ENCODE results near the gene FAM107A.

Gene FAM107A

DNA sequence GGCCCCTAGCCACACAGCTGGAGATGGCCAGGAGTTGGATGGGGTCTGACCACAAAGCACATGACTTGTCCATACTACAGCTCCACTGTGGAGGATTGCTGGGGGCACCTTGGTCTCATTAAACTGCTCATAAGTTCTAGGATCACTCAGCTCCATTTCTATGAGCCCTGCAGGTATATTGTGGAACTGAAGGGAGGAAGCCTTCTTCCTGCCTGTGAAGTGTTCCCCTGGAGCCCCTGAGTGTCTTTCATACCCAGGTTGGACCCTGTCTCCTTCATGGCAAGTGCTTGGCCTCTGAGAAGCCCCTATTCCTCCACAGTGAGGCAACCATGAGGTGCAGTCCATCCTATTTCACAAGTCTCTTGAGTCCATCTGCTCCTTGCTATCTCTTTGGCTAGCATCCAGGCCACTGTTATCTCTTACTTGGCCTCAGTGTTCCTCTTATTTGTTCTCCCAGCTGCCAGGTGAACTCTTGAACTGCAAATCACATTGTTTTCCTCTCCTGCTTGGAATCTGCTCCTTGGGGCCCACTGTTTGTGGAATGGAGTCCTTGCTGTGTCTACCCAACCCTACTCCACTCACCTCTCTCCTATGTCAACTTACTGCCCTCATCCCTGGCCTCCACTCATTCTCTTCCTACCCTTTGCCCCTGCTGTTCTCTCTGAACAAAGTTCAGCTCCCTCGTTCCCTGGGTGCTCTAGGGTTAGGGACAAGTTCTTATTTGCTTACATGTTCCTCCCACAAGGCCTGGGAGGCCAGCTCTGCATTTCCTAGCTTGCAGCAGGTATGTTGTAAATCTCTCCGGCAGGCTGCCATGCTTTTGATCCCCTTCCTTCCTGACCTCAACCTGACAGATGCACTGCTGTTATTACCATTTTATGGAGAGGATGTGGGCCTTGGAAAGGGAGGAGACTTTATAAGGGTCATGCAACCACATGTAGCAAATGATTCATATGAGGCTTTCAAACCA, 41.4 kb downstream of the FAM107A start:
- H3K4me1 ChIP-seq (ENCODE audit: insufficient read depth, low read length, poor library complexity, severe bottlenecking): peaks cover 64% of the 10 kb centered on the region
- no peaks in the 10 kb centered on the region for H3F3A ChIP-seq (ENCODE audit: low read depth)
- no peaks in the 10 kb centered on the region for H3K36me3 ChIP-seq (ENCODE audit: insufficient read depth, low read length)
- H3K27me3 ChIP-seq (ENCODE audit: insufficient read depth, low read length, poor library complexity, severe bottlenecking): no peaks in the 10 kb centered on the region
- H3K4me3 ChIP-seq (ENCODE audit: low read length, poor library complexity, severe bottlenecking): peak overlapping the region; percentile 62
- no peaks in the 10 kb centered on the region for H3K9me3 ChIP-seq (ENCODE audit: insufficient read depth, low read depth, low read length)
- peak overlapping the region; percentile 72 for H3K4me2 ChIP-seq (ENCODE audit: low read depth, low read length, poor library complexity, severe bottlenecking)
- TF ChIP-seq CTCF (conservative IDR thresholded peaks at IDR 0.05; ENCODE audit: low read length): no peak
- TF ChIP-seq EZH2phosphoT487 (IDR thresholded peaks at IDR 0.05; ENCODE audit: borderline replicate concordance): no peak
- no peaks in the 10 kb centered on the region for H3K79me2 ChIP-seq (ENCODE audit: insufficient read depth, low read length)
- peak overlapping the region; percentile 71 for H3K9ac ChIP-seq (ENCODE audit: low read depth, low read length, poor library complexity, severe bottlenecking)
- no peaks in the 10 kb centered on the region for H4K20me1 ChIP-seq (ENCODE audit: insufficient read depth, low read length, poor library complexity, severe bottlenecking)
- no peaks in the 10 kb centered on the region for H3K9me2 ChIP-seq (replicated peaks; ENCODE audit: low read depth, low read length)
- H2AFZ ChIP-seq (ENCODE audit: low read length): no peak overlapping the region

- Histone ChIP-seq H4K20me1 (ENCODE audit: insufficient read depth, low read length, poor library complexity, severe bottlenecking) (no peaks in the 10 kb centered on the region), H3K36me3 (ENCODE audit: insufficient read depth, low read length) (no peaks in the 10 kb centered on the region), H3K9me3 (ENCODE audit: insufficient read depth, low read depth, low read length) (no peaks in the 10 kb centered on the region), H3K9me2 (replicated peaks; ENCODE audit: low read depth, low read length) (no peaks in the 10 kb centered on the region), H3K27me3 (ENCODE audit: insufficient read depth, low read length, poor library complexity, severe bottlenecking) (no peaks in the 10 kb centered on the region), H3K4me2 (ENCODE audit: low read depth, low read length, poor library complexity, severe bottlenecking) (peak overlapping the region; percentile 72), H3K79me2 (ENCODE audit: insufficient read depth, low read length) (no peaks in the 10 kb centered on the region), H2AFZ (ENCODE audit: low read length) (no peak overlapping the region), H3F3A (ENCODE audit: low read depth) (no peaks in the 10 kb centered on the region), H3K9ac (ENCODE audit: low read depth, low read length, poor library complexity, severe bottlenecking) (peak overlapping the region; percentile 71), H3K4me1 (ENCODE audit: insufficient read depth, low read length, poor library complexity, severe bottlenecking) (peaks cover 59% of the 10 kb centered on the region), H3K4me3 (ENCODE audit: low read length, poor library complexity, severe bottlenecking) (peak overlapping the region; percentile 62)
- no peak for TF ChIP-seq CTCF (conservative IDR thresholded peaks at IDR 0.05; ENCODE audit: low read length)
- no peak for TF ChIP-seq EZH2phosphoT487 (IDR thresholded peaks at IDR 0.05; ENCODE audit: borderline replicate concordance)
Observed at GRCh38 chr3:58534592-58535494, 42.3 kb downstream of the FAM107A start.

GRCh38 chr3:58532794-58533220, 44.4 kb downstream of the FAM107A start:
- Histone ChIP-seq H3K4me1 (ENCODE audit: insufficient read depth, low read length, poor library complexity, severe bottlenecking) (peaks cover 48% of the 10 kb centered on the region), H3K9ac (ENCODE audit: low read depth, low read length, poor library complexity, severe bottlenecking) (no peak overlapping the region)

More at GRCh38 chr3:58532794-58533220, 44.4 kb downstream of the FAM107A start:
- Histone ChIP-seq H3K4me3 (ENCODE audit: low read length, poor library complexity, severe bottlenecking) (no peak overlapping the region), H3K79me2 (ENCODE audit: insufficient read depth, low read length) (no peaks in the 10 kb centered on the region), H3K4me2 (ENCODE audit: low read depth, low read length, poor library complexity, severe bottlenecking) (peak overlapping the region; percentile 26), H3K27me3 (ENCODE audit: insufficient read depth, low read length, poor library complexity, severe bottlenecking) (no peaks in the 10 kb centered on the region), H3K9me3 (ENCODE audit: insufficient read depth, low read depth, low read length) (no peaks in the 10 kb centered on the region), H2AFZ (ENCODE audit: low read length) (peak overlapping the region; percentile 13; the same call in 1 of the 2 replicates), H4K20me1 (ENCODE audit: insufficient read depth, low read length, poor library complexity, severe bottlenecking) (no peaks in the 10 kb centered on the region), H3F3A (ENCODE audit: low read depth) (no peaks in the 10 kb centered on the region), H3K36me3 (ENCODE audit: insufficient read depth, low read length) (no peaks in the 10 kb centered on the region), H3K9me2 (replicated peaks; ENCODE audit: low read depth, low read length) (no peaks in the 10 kb centered on the region)
- no peak for TF ChIP-seq EZH2phosphoT487 (IDR thresholded peaks at IDR 0.05; ENCODE audit: borderline replicate concordance)
- TF ChIP-seq CTCF (conservative IDR thresholded peaks at IDR 0.05; ENCODE audit: low read length): peak; percentile 90

Measured in Loucy (cell line).